Stomach (tissue), 9 donors: Measurements from ENCODE around the gene FSHR. TPM values are rescaled to one million over a fixed set of nuclear protein-coding genes. Genes with fewer than 3 reads are reported as not detected.
A peak's percentile ranks its signal among the peaks of the same experiment; 100 is the strongest.

Experiments used
- DNase-seq, 2 donors: peaks; one replicate each; pipeline versions ENCODE4 v3.0.0 to v3.0.0-alpha.2; 2013 to 2019
- H3K27ac ChIP-seq, 5 donors: fragments of 200-600 bp in 4 of 5; sonication (generic) in 4 of 5; one replicate each; pipeline ENCODE4 v1.5.1; 2013 to 2019; ENCODE audit warnings: mild to moderate bottlenecking in 1 of 5, moderate library complexity in 1 of 5
- H3K27me3 ChIP-seq, 3 donors: fragments of 200-600 bp; sonication (generic); one replicate each; pipeline ENCODE4 v1.5.1; 2017 to 2019; ENCODE audit warnings: mixed run types in 1 of 3
- H3K36me3 ChIP-seq, 4 donors: fragments of 200-600 bp; sonication (generic); 1 replicate in 3 of 4; 2 replicates in 1 of 4; pipeline ENCODE4 v1.5.1; 2016 to 2019
- H3K4me1 ChIP-seq, 4 donors: fragments of 200-600 bp; sonication (generic); one replicate each; pipeline ENCODE4 v1.5.1; 2016 to 2019
- H3K4me3 ChIP-seq, 4 donors: fragments of 200-600 bp; sonication (generic) in 3 of 4; one replicate each; pipeline ENCODE4 v1.5.1; 2016 to 2019; ENCODE audit warnings: mild to moderate bottlenecking in 1 of 4
- H3K9me3 ChIP-seq, 4 donors: fragments of 200-600 bp; sonication (generic); one replicate each; pipeline ENCODE4 v1.5.1; 2016 to 2019
- EP300 ChIP-seq: sonication (generic); formaldehyde crosslinking; IDR thresholded peaks from one replicate; pipeline ENCODE4 v1.6.1; 2017; ENCODE audit warnings: antibody characterized with exemption
- POLR2A ChIP-seq, 4 donors: fragments of 450-650 bp; IDR thresholded peaks; one replicate each; pipeline ENCODE4 v1.6.1; 2016; ENCODE audit warnings: antibody characterized with exemption in 4 of 4, control low read depth in 2 of 4, mild to moderate bottlenecking in 1 of 4, moderate library complexity in 1 of 4
- POLR2AphosphoS5 ChIP-seq, 3 donors: sonication (generic); formaldehyde crosslinking; IDR thresholded peaks; one replicate each; pipeline ENCODE4 v1.6.1; 2016; ENCODE audit warnings: antibody characterized with exemption in 3 of 3
- WGBS, 5 donors: extraction: QIAGEN DNeasy Blood & Tissue Kit in 3 of 5; methylation state at CpG; one replicate each; pipeline versions ENCODE4 v1.1.5 to v1.1.7; 2013 to 2018; 5-methylcytosine and 5-hydroxymethylcytosine counted together
- intact Hi-C: fragments of 100-400 bp; cut with DNase I; formaldehyde crosslinking; loops from one replicate; pipeline ENCODE4 v1.15.1; 2023; ENCODE audit warnings: low total_unique reads
- polyA plus RNA-seq, 3 donors: library from polyadenylated mRNA; stranded (reverse); fragments of 200-250 nt; gene quantifications; one replicate each; pipeline ENCODE4 v1.2.3, GENCODE V29; 2013
- total RNA-seq, 5 donors: library from RNA; depleted of rRNA; stranded (reverse); fragments of >200 nt; gene quantifications; one replicate each; pipeline versions ENCODE4 v1.1.0 to v1.2.3, GENCODE V29; 2014 to 2016
- TF ChIP-seq, protein P1 (sequence below), 7 experiments: fragments of 450-650 bp in 4 of 7; fragments of 200-600 bp in 3 of 7; sonication (generic) in 3 of 7; IDR thresholded peaks; one replicate each; pipeline ENCODE4 v1.5.1; 2016 to 2019; ENCODE audit warnings: antibody characterized with exemption in 7 of 7, control low read depth in 2 of 7, mild to moderate bottlenecking in 1 of 7
- donor health status: healthy with polysubstance abuse.
- donor health status: Bipolar disorder and iron deficiency.
- donor health status: healthy.

Gene FSHR
- total and polyA plus RNA-seq, 8 donors, result not detected

DNA sequence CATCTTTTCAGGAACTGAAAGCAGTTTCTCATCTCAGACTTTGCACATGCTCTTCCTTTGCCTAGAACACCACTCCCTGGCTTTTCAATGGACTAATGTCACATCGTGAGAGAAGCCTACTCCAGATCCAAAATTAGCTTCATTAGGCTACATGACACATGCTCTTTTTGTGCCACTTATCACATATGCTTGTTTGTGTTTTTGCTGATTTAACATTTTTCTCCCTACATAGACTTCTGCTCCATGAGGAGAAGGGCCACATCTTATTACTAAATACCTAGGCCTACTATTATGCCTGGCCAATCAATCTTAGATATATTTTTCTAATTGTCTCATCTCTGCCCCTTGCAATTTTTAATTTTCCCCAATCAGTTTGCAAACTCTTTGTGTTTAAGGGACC is 212.4 kb downstream of the FSHR start:
- no peak overlapping the region for H3K4me3 ChIP-seq
- TF ChIP-seq EP300 (no peak), POLR2AphosphoS5 (IDR thresholded peaks at IDR 0.05) (no peak), POLR2A (IDR thresholded peaks at IDR 0.05) (no peak)
- TF ChIP-seq, protein P1, sequence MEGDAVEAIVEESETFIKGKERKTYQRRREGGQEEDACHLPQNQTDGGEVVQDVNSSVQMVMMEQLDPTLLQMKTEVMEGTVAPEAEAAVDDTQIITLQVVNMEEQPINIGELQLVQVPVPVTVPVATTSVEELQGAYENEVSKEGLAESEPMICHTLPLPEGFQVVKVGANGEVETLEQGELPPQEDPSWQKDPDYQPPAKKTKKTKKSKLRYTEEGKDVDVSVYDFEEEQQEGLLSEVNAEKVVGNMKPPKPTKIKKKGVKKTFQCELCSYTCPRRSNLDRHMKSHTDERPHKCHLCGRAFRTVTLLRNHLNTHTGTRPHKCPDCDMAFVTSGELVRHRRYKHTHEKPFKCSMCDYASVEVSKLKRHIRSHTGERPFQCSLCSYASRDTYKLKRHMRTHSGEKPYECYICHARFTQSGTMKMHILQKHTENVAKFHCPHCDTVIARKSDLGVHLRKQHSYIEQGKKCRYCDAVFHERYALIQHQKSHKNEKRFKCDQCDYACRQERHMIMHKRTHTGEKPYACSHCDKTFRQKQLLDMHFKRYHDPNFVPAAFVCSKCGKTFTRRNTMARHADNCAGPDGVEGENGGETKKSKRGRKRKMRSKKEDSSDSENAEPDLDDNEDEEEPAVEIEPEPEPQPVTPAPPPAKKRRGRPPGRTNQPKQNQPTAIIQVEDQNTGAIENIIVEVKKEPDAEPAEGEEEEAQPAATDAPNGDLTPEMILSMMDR (IDR thresholded peaks at IDR 0.05), result no peak
- no peak for DNase-seq
- peaks cover 0 to 5% (median 0%) of the 10 kb centered on the region in 4 donors for H3K4me1 ChIP-seq
- H3K9me3 ChIP-seq, result no peaks in the 10 kb centered on the region
- H3K36me3 ChIP-seq, result no peaks in the 10 kb centered on the region
- H3K27me3 ChIP-seq, result no peaks in the 10 kb centered on the region
- no peak overlapping the region for H3K27ac ChIP-seq
- WGBS, 5 donors, result 53 to 81% (median 65%) methylated on average over 1 of the region's 1 CpG
- intact Hi-C loops, result loop anchor here (10.0 kb wide), 1 partner anchor 1463 kb away; no protein-coding TSS in a partner anchor

DNA sequence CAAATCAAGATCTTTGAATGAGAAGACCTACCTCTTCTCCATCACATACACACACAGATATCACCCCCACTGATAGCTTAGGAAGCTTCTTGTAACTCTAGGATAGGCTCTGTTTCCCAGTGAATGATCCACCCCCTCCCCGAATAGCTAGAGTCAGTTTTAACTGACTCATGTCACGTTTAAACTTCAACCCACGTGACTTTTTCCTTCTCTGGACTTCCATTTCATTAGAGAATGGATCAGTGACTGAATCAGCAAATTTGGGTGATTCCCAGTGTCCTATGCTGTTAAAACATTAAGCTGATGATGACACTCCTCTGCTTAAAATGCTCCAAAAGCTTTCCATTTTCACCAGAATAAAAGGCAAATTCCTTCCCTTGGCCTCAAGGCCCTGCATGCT is 212.9 kb downstream of the FSHR start:
- DNase-seq, result no peak
- H3K27ac ChIP-seq, result no peak overlapping the region
- no peaks in the 10 kb centered on the region for H3K27me3 ChIP-seq
- H3K9me3 ChIP-seq, result no peaks in the 10 kb centered on the region
- TF ChIP-seq POLR2AphosphoS5 (IDR thresholded peaks at IDR 0.05), result no peak
- no peak for TF ChIP-seq EP300
- TF ChIP-seq, protein P1 (IDR thresholded peaks at IDR 0.05), result no peak
- TF ChIP-seq POLR2A (IDR thresholded peaks at IDR 0.05), result no peak
- no peak overlapping the region for H3K4me3 ChIP-seq
- H3K4me1 ChIP-seq, result peaks cover 0 to under 1% (median 0%) of the 10 kb centered on the region in 4 donors
- no peaks in the 10 kb centered on the region for H3K36me3 ChIP-seq
- intact Hi-C loops, result loop anchor here (10.0 kb wide), 1 partner anchor 1463 kb away; no protein-coding TSS in a partner anchor
- 64 to 73% (median 69%) methylated on average over 3 of the region's 3 CpGs for WGBS, 5 donors

DNA sequence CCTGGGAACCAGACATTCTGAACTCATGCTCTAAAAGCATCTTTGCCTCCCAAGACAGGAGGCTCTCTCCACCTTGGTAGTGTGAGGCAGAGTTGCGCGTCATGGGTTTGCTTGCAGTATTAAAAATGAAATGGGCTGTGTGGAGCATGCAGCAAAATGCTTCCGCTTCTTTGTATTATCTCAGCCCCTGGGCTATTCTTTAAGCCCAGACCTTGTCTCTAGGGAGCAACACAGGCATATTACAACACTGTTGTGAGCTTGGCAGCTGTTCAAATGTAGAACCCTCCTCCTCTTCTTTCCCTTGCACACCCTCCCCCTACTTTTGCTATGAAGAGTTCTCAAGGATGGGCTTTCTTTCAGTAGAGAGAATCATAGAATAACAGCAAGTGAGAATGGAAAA is 213.7 kb downstream of the FSHR start:
- H3K4me1 ChIP-seq, result no peaks in the 10 kb centered on the region
- H3K9me3 ChIP-seq, result no peaks in the 10 kb centered on the region
- no peak overlapping the region for H3K27ac ChIP-seq
- H3K27me3 ChIP-seq, result no peaks in the 10 kb centered on the region
- intact Hi-C loops, result loop anchor here (10.0 kb wide), 1 partner anchor 1464 kb away; no protein-coding TSS in a partner anchor
- TF ChIP-seq EP300, result no peak
- TF ChIP-seq POLR2A (IDR thresholded peaks at IDR 0.05), result no peak
- TF ChIP-seq, protein P1 (IDR thresholded peaks at IDR 0.05), result no peak
- TF ChIP-seq POLR2AphosphoS5 (IDR thresholded peaks at IDR 0.05), result no peak
- DNase-seq, result peak in 1 of 2 donors; percentile 66
- no peak overlapping the region for H3K4me3 ChIP-seq
- no peaks in the 10 kb centered on the region for H3K36me3 ChIP-seq
- 78 to 93% (median 89%) methylated on average over 3 of the region's 3 CpGs for WGBS, 5 donors

DNA sequence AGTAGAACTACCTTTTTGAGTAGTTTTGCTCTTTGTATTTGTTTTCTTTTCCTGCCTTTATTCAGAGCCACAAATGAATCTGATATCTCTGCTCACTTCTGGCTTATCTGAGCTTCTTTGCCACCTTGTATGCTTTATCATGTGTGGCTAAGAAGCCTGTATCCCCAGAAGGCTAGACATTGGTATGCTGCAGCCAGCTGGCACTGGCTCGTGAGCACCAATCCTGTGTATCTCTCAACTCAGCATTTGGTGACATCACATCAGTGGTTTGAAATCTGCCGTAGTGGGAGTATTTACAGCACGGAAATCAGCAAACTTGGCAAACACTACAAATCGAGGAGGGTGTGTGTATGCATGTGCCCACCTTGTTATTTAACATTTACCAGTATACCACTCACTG is 215.1 kb downstream of the FSHR start:
- no peaks in the 10 kb centered on the region for H3K4me1 ChIP-seq
- no peaks in the 10 kb centered on the region for H3K9me3 ChIP-seq
- WGBS, 5 donors, result 36 to 61% (median 48%) methylated on average over 4 of the region's 4 CpGs
- intact Hi-C loops, result no loop called here
- no peak overlapping the region for H3K27ac ChIP-seq
- H3K36me3 ChIP-seq, result no peaks in the 10 kb centered on the region
- no peak for DNase-seq
- no peak for TF ChIP-seq POLR2A (IDR thresholded peaks at IDR 0.05)
- no peak for TF ChIP-seq POLR2AphosphoS5 (IDR thresholded peaks at IDR 0.05)
- no peak for TF ChIP-seq EP300
- TF ChIP-seq, protein P1 (IDR thresholded peaks at IDR 0.05), result no peak
- H3K27me3 ChIP-seq, result no peaks in the 10 kb centered on the region
- no peak overlapping the region for H3K4me3 ChIP-seq
